ENCODE measurements around the gene SRP54. TPM values are rescaled to one million over a fixed set of nuclear protein-coding genes. Genes with fewer than 3 reads are reported as not detected.

The SRP54 gene
- total and polyA plus RNA-seq, 3 experiments from 2014 or later = 34.5 to 76.5 (median 76.2) TPM

GRCh38 chr14:35042632-35043031 is 59.8 kb downstream of the SRP54 start:
- Mint-ChIP-seq H3K4me3 (peak overlapping the region in 1 of 7 donors; percentile 53), H3K4me1 (peaks cover 14 to 22% (median 21%) of the 10 kb centered on the region in 3 donors), H3K36me3 (peaks cover 0 to 12% (median 0%) of the 10 kb centered on the region in 3 donors), H3K27ac (peak overlapping the region in 6 of 8 donors; percentile 19 to 89 (median 74)), H3K27me3 (peaks cover 0 to 4% of the 10 kb centered on the region in 2 donors), H3K9me3 (no peaks in the 10 kb centered on the region)
- no peaks in the 10 kb centered on the region for H3K36me3 ChIP-seq (ENCODE audit: insufficient read depth, low read length)
- no peaks in the 10 kb centered on the region for H3K27me3 ChIP-seq (ENCODE audit: insufficient read depth, low read length, poor library complexity, severe bottlenecking)
- no peak for DNase-seq
- ChIA-PET CTCF (interaction anchor here (1.6 kb wide), 1 partner anchor 62 kb away, joined by 3 read pairs; no protein-coding TSS in a partner anchor), POLR2A (no interaction called here)
- H3K4me3 ChIP-seq (ENCODE audit: low read length) = no peak overlapping the region
- peaks cover 14% of the 10 kb centered on the region for H3K4me1 ChIP-seq (ENCODE audit: insufficient read depth, low read length)
- no peaks in the 10 kb centered on the region for H3K9me3 ChIP-seq (ENCODE audit: low read length)
- no peak overlapping the region for H3K27ac ChIP-seq (ENCODE audit: low read depth, low read length)

- H3K27ac ChIP-seq (ENCODE audit: low read depth, low read length) = no peak overlapping the region
- no peak for DNase-seq
- H3K4me3 ChIP-seq (ENCODE audit: low read length) = no peak overlapping the region
- no peaks in the 10 kb centered on the region for H3K27me3 ChIP-seq (ENCODE audit: insufficient read depth, low read length, poor library complexity, severe bottlenecking)
- POLR2A ChIA-PET = no interaction called here
- H3K4me1 ChIP-seq (ENCODE audit: insufficient read depth, low read length) = peaks cover 19% of the 10 kb centered on the region
- H3K36me3 ChIP-seq (ENCODE audit: insufficient read depth, low read length) = no peaks in the 10 kb centered on the region
- Mint-ChIP-seq H3K4me3 (peak overlapping the region in 1 of 7 donors; percentile 53), H3K9me3 (no peaks in the 10 kb centered on the region), H3K27me3 (peaks cover 0 to 4% of the 10 kb centered on the region in 2 donors), H3K4me1 (peaks cover 18 to 26% (median 25%) of the 10 kb centered on the region in 3 donors), H3K27ac (peak overlapping the region in 5 of 8 donors; percentile 19 to 89 (median 74)), H3K36me3 (peaks cover 0 to 16% (median 0%) of the 10 kb centered on the region in 3 donors)
- CTCF ChIA-PET = interaction anchor here (1.2 to 1.6 kb wide), 2 partner anchors 63 to 363 kb away, joined by 3 to 5 read pairs; no protein-coding TSS in a partner anchor
- no peaks in the 10 kb centered on the region for H3K9me3 ChIP-seq (ENCODE audit: low read length)
These were observed 60.3 kb downstream of the SRP54 start for GRCh38 chr14:35043046-35043445.

GRCh38 chr14:35044939-35045797 is 62.4 kb downstream of the SRP54 start:
- H3K9me3 Mint-ChIP-seq = no peaks in the 10 kb centered on the region
- H3K4me1 ChIP-seq (ENCODE audit: insufficient read depth, low read length) = peaks cover 21% of the 10 kb centered on the region
- peak overlapping the region; percentile 83 to 99 (median 90) for H3K4me3 Mint-ChIP-seq
- no peaks in the 10 kb centered on the region for H3K36me3 ChIP-seq (ENCODE audit: insufficient read depth, low read length)
- peak overlapping the region; percentile 89 to 100 (median 98) for H3K27ac Mint-ChIP-seq
- POLR2A ChIA-PET = interaction anchor here (0.5 to 3.1 kb wide), 11 partner anchors 25 to 1275 kb away, joined by 3 to 43 read pairs (median 4); partner anchors contain the start of genes NFKBIA, PPP2R3C, PRORP and PSMA6
- no peak for DNase-seq
- H3K36me3 Mint-ChIP-seq = peaks cover 0 to 33% (median 0%) of the 10 kb centered on the region in 3 donors
- H3K9me3 ChIP-seq (ENCODE audit: low read length) = no peaks in the 10 kb centered on the region
- H3K27me3 ChIP-seq (ENCODE audit: insufficient read depth, low read length, poor library complexity, severe bottlenecking) = no peaks in the 10 kb centered on the region
- H3K27ac ChIP-seq (ENCODE audit: low read depth, low read length) = peak overlapping the region; percentile 98
- CTCF ChIA-PET = interaction anchor here (0.6 to 1.3 kb wide), 4 partner anchors 9 to 64 kb away, joined by 3 to 9 read pairs (median 3); no protein-coding TSS in a partner anchor
- H3K4me3 ChIP-seq (ENCODE audit: low read length) = peak overlapping the region; percentile 85
- H3K27me3 Mint-ChIP-seq = peaks cover 0 to 4% of the 10 kb centered on the region in 2 donors
- peaks cover 23 to 36% (median 34%) of the 10 kb centered on the region in 3 donors for H3K4me1 Mint-ChIP-seq

- Mint-ChIP-seq H3K36me3 (peaks cover 2 to 38% (median 3%) of the 10 kb centered on the region in 3 donors), H3K27me3 (peaks cover 0 to 4% of the 10 kb centered on the region in 2 donors), H3K4me3 (peak overlapping the region; percentile 83 to 99 (median 90)), H3K27ac (peak overlapping the region; percentile 89 to 100 (median 98)), H3K4me1 (peaks cover 23 to 39% (median 34%) of the 10 kb centered on the region in 3 donors), H3K9me3 (no peaks in the 10 kb centered on the region)
- Histone ChIP-seq H3K27ac (ENCODE audit: low read depth, low read length) (peak overlapping the region; percentile 98), H3K4me3 (ENCODE audit: low read length) (peak overlapping the region; percentile 85), H3K36me3 (ENCODE audit: insufficient read depth, low read length) (no peaks in the 10 kb centered on the region), H3K27me3 (ENCODE audit: insufficient read depth, low read length, poor library complexity, severe bottlenecking) (no peaks in the 10 kb centered on the region), H3K9me3 (ENCODE audit: low read length) (no peaks in the 10 kb centered on the region), H3K4me1 (ENCODE audit: insufficient read depth, low read length) (peaks cover 21% of the 10 kb centered on the region)
- POLR2A ChIA-PET = interaction anchor here (0.5 to 3.1 kb wide), 12 partner anchors 20 to 1274 kb away, joined by 3 to 43 read pairs (median 4); partner anchors contain the start of genes NFKBIA, PPP2R3C, PRORP and PSMA6
- CTCF ChIA-PET = interaction anchor here (0.6 to 1.3 kb wide), 6 partner anchors 9 to 323 kb away, joined by 3 to 9 read pairs (median 3); no protein-coding TSS in a partner anchor
- DNase-seq = no peak
These were observed 62.9 kb downstream of the SRP54 start for GRCh38 chr14:35045798-35046047.

GRCh38 chr14:35046048-35046750 is 63.4 kb downstream of the SRP54 start, which contains the start of gene FAM177A1:
Gene FAM177A1, plus strand, starts transcription at chr14:35046272. Its CDS starts 192 bp downstream, at chr14:35046464.
- POLR2A ChIA-PET = interaction anchor here (0.5 to 3.1 kb wide), 16 partner anchors 9 to 1274 kb away, joined by 3 to 43 read pairs (median 4); partner anchors contain the start of genes BAZ1A, NFKBIA, PPP2R3C and PRORP
- CTCF ChIA-PET = interaction anchor here (0.6 to 1.3 kb wide), 8 partner anchors 10 to 323 kb away, joined by 3 to 9 read pairs (median 3); partner anchors contain the start of gene SRP54
- peak; percentile 99 to 100 (median 99) for DNase-seq
- peaks cover 3 to 40% (median 4%) of the 10 kb centered on the region in 3 donors for H3K36me3 Mint-ChIP-seq
- H3K27me3 Mint-ChIP-seq = peaks cover 0 to 4% of the 10 kb centered on the region in 2 donors
- Histone ChIP-seq H3K27me3 (ENCODE audit: insufficient read depth, low read length, poor library complexity, severe bottlenecking) (no peaks in the 10 kb centered on the region), H3K4me3 (ENCODE audit: low read length) (peak within 1 kb of the TSS; percentile 90), H3K27ac (ENCODE audit: low read depth, low read length) (peak within 1 kb of the TSS; percentile 98), H3K36me3 (ENCODE audit: insufficient read depth, low read length) (no peaks in the 10 kb centered on the region), H3K9me3 (ENCODE audit: low read length) (no peaks in the 10 kb centered on the region), H3K4me1 (ENCODE audit: insufficient read depth, low read length) (peaks cover 21% of the 10 kb centered on the region)
- H3K9me3 Mint-ChIP-seq = no peaks in the 10 kb centered on the region
- peak within 1 kb of the TSS; percentile 89 to 99 (median 93) for H3K4me3 Mint-ChIP-seq
- H3K27ac Mint-ChIP-seq = peak within 1 kb of the TSS; percentile 98 to 100 (median 99)
- peaks cover 23 to 41% (median 34%) of the 10 kb centered on the region in 3 donors for H3K4me1 Mint-ChIP-seq

- ChIA-PET CTCF (interaction anchor here (0.9 to 1.3 kb wide), 5 partner anchors 9 to 324 kb away, joined by 3 to 9 read pairs (median 4); partner anchors contain the start of gene SRP54), POLR2A (interaction anchor here (0.5 to 3.1 kb wide), 14 partner anchors 10 to 589 kb away, joined by 3 to 43 read pairs (median 4); partner anchors contain the start of genes BAZ1A, NFKBIA, PPP2R3C and PRORP)
- H3K27ac Mint-ChIP-seq = peak overlapping the region; percentile 97 to 100 (median 98)
- peak in 1 of 5 donors; percentile 10 for DNase-seq
- peaks cover 3 to 46% (median 4%) of the 10 kb centered on the region in 3 donors for H3K36me3 Mint-ChIP-seq
- H3K27me3 Mint-ChIP-seq = peaks cover 0 to 4% of the 10 kb centered on the region in 2 donors
- Histone ChIP-seq H3K9me3 (ENCODE audit: low read length) (no peaks in the 10 kb centered on the region), H3K36me3 (ENCODE audit: insufficient read depth, low read length) (no peaks in the 10 kb centered on the region), H3K4me1 (ENCODE audit: insufficient read depth, low read length) (peaks cover 21% of the 10 kb centered on the region), H3K27me3 (ENCODE audit: insufficient read depth, low read length, poor library complexity, severe bottlenecking) (no peaks in the 10 kb centered on the region), H3K27ac (ENCODE audit: low read depth, low read length) (peak overlapping the region; percentile 98), H3K4me3 (ENCODE audit: low read length) (peak overlapping the region; percentile 90)
- peaks cover 25 to 45% (median 34%) of the 10 kb centered on the region in 3 donors for H3K4me1 Mint-ChIP-seq
- no peaks in the 10 kb centered on the region for H3K9me3 Mint-ChIP-seq
- H3K4me3 Mint-ChIP-seq = peak overlapping the region; percentile 89 to 99 (median 93)
These were observed 64.2 kb downstream of the SRP54 start for GRCh38 chr14:35046751-35047536.

All from CD8-positive, alpha-beta memory T cell (primary cell).